ENCODE results near the gene ZKSCAN5.
"Not testable (repeated sequence)": the region's sequence is repeated elsewhere in the genome, so short reads cannot be mapped to it uniquely, and the experiment has no call there.

Gene ZKSCAN5

GRCh38 chr7:99554939-99555338 lies 50.5 kb downstream of the ZKSCAN5 start:
- peaks cover 31% of the 10 kb centered on the region for H3K36me3 Mint-ChIP-seq (ENCODE audit: low read depth)
- H3K9me3 Mint-ChIP-seq, result no peaks in the 10 kb centered on the region
- no peaks in the 10 kb centered on the region for H3K27me3 Mint-ChIP-seq
- no peak overlapping the region for H3K4me3 Mint-ChIP-seq
- H3K27ac Mint-ChIP-seq, result peak overlapping the region; percentile 34
- H3K4me1 Mint-ChIP-seq (ENCODE audit: low read depth), result peaks cover 35% of the 10 kb centered on the region

DNA sequence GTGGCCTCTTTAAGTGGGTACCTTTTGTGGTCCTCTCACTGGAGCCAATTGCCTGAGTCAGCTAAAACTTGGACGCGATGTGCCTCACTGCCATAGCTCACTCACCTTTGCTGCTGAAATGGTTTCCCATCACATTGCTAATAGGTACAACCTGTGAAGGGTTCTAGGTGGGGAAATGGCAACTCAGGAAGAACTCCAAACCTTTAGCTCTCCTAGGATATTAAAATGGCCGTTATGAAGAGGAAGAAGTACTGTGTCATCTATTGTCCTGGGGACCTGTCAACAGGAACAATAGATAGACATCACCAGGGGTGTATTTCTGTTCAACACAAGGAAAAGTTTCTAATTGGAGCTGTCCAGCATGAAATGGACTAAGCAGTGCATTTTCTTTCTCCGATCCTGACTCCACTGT lies 52.7 kb downstream of the ZKSCAN5 start:
- Mint-ChIP-seq H3K27me3 (no peaks in the 10 kb centered on the region), H3K27ac (peak overlapping the region; percentile 97), H3K9me3 (no peaks in the 10 kb centered on the region), H3K36me3 (ENCODE audit: low read depth) (peaks cover 54% of the 10 kb centered on the region), H3K4me3 (peak overlapping the region; percentile 92), H3K4me1 (ENCODE audit: low read depth) (peaks cover 43% of the 10 kb centered on the region)

- Mint-ChIP-seq H3K4me1 (ENCODE audit: low read depth) (peaks cover 45% of the 10 kb centered on the region), H3K27me3 (no peaks in the 10 kb centered on the region), H3K27ac (peak overlapping the region; percentile 97), H3K4me3 (peak overlapping the region; percentile 92), H3K9me3 (no peaks in the 10 kb centered on the region), H3K36me3 (ENCODE audit: low read depth) (peaks cover 61% of the 10 kb centered on the region)
Observed at GRCh38 chr7:99557940-99558305, 53.5 kb downstream of the ZKSCAN5 start.

DNA sequence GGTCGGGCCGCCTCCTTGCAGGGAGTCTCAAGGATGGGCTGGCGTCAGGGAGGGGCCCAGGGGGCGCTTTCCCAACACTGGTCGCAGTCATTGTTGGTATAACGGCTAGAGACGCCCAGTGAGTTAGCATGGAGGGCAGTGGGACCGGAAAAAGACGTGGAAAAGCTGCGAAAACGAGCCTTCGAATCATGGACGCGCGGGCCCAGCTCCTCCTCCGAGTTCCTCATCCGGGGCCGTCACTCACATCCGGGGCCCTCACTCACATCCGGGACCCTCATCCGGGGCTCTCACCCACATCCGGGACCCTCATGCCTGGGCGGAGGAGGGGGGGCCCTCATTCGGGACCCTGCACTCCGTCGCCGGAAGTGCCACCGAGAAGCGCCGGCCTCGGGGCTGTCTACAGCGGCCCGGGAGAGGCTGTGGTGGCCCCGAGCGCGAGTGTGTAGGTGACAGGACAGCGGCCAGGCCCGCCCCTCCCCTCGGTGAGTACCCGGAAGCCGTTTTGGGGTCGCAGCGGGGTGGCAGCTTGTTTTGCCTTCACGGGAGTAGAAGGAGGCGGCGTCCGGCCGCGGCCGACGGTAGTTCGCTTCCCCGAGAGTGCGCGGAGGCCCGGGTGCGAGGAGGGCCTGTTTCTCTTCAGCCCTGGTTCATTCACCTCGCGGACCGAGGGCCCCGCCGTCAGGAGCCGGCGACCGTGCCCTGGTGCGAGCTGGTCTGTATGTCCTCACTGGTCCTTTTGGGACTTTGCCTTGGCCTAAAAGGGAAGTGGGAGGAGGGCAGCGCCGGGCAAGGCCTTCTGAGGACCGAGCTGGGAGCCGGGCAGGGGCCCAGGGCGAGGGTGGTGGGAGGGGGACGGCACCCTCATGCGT lies 54.1 kb downstream of the ZKSCAN5 start, which contains the start of gene ZNF655:
ZNF655 (plus strand) TSS at position 337 of the 869 bp plus-strand sequence. CDS start 1,918 bp downstream, outside the sequence.
- peaks cover 46% of the 10 kb centered on the region for H3K4me1 Mint-ChIP-seq (ENCODE audit: low read depth)
- H3K4me3 Mint-ChIP-seq, result peak within 1 kb of the TSS; percentile 92
- H3K27me3 Mint-ChIP-seq, result no peaks in the 10 kb centered on the region
- H3K27ac Mint-ChIP-seq, result peak within 1 kb of the TSS; percentile 97
- H3K36me3 Mint-ChIP-seq (ENCODE audit: low read depth), result peaks cover 58% of the 10 kb centered on the region
- H3K9me3 Mint-ChIP-seq, result no peaks in the 10 kb centered on the region

GRCh38 chr7:99559175-99559915 lies 54.9 kb downstream of the ZKSCAN5 start:
- peaks cover 59% of the 10 kb centered on the region for H3K36me3 Mint-ChIP-seq (ENCODE audit: low read depth)
- peak overlapping the region; percentile 97 for H3K27ac Mint-ChIP-seq
- peak overlapping the region; percentile 92 for H3K4me3 Mint-ChIP-seq
- no peaks in the 10 kb centered on the region for H3K9me3 Mint-ChIP-seq
- H3K4me1 Mint-ChIP-seq (ENCODE audit: low read depth), result peaks cover 54% of the 10 kb centered on the region
- no peaks in the 10 kb centered on the region for H3K27me3 Mint-ChIP-seq

DNA sequence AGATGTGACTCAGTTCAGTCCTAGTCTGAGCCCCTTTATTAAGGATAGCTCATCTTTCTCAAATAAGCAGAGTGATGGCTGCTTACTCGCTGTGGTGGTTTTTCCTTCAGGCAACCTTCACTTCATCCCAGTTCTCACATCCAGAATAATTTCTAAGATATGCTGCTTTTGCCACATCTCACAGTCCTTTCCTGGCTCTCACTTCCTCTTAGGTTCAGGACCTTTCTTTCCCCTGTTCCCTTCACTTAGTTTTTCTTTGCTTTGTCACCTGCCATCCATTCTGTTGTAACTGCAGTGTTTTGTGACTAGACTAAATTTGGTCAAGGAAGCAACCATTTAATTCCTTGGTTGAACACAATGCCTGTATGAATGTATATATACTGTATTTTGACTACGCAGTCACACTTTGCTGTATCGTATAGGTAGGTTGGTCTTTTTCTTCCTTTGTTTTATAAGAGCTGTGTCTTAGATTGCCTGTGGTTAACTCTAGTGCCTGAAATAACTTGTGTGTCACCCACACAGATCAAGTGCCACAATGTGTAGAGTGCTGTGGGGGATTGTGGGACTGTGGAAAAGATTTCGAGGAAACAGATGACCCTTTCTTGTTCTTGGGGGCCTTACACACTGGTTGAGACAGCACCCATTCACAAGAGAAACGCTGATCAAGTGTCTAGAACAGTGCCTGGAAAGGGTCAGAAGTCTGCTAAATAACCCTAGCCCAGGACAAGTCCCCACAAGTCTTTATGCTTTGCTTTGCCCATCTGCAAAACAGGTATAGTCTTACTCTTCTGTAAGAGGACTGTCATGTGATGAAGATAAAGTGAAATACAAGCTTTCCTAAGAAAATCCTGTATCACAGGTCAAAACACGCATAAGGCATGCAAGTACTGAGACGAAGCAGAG lies 56.6 kb downstream of the ZKSCAN5 start:
- peak overlapping the region; percentile 92 for H3K4me3 Mint-ChIP-seq
- H3K4me1 Mint-ChIP-seq (ENCODE audit: low read depth), result peaks cover 61% of the 10 kb centered on the region
- H3K36me3 Mint-ChIP-seq (ENCODE audit: low read depth), result peaks cover 64% of the 10 kb centered on the region
- H3K9me3 Mint-ChIP-seq, result no peaks in the 10 kb centered on the region
- H3K27ac Mint-ChIP-seq, result peak overlapping the region; percentile 89
- H3K27me3 Mint-ChIP-seq, result no peaks in the 10 kb centered on the region

DNA sequence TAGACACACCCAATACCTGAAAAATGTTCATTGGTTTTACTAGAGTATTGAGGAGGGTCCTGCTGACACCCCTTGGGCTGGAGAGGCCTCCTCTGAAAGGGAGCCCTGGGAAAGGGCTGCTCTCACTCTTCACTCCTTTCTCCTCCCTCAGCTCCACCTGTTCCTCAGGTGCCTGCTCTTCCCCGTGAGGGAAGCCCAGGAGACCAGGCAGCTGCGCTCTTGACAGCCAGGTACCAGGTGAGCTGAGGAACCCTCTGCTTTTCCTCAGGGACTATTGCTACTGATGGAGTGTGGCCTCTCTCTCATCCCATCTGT lies 57.2 kb downstream of the ZKSCAN5 start:
- Mint-ChIP-seq H3K4me3 (no peak overlapping the region), H3K9me3 (no peaks in the 10 kb centered on the region), H3K4me1 (ENCODE audit: low read depth) (peaks cover 58% of the 10 kb centered on the region), H3K27me3 (no peaks in the 10 kb centered on the region), H3K27ac (peak overlapping the region; percentile 83), H3K36me3 (ENCODE audit: low read depth) (peaks cover 62% of the 10 kb centered on the region)

DNA sequence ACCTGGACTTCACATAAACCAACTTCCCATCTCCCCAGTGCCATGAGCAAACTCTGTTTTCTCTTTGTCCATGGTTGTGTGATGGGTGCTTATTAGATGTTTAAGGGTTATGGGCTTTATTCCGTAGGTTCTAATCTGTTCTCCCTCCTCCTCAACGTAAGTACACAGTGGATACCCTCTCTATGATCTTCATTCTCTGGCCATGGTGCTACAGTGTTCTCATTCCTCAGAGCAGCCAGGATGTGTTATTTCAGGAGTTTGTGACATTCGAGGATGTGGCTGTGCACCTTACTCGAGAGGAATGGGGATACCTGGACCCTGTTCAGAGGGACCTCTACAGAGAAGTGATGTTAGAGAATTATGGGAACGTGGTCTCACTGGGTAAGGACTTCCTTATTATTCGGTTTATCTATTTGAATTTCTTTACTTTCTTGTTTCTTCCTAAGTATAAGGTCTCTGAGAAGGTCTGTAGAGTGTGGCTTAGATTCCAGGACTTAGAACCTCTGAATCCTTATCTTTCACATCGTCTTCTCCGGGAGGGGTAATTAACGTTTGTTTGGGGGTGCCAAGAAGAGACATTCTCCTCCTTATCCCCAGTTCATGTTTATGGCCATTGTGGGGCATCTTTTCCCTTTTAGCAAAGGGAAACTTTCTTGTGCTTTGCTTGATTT lies 57.8 kb downstream of the ZKSCAN5 start:
- H3K4me1 Mint-ChIP-seq (ENCODE audit: low read depth), result peaks cover 53% of the 10 kb centered on the region
- no peaks in the 10 kb centered on the region for H3K27me3 Mint-ChIP-seq
- no peaks in the 10 kb centered on the region for H3K9me3 Mint-ChIP-seq
- peak overlapping the region; percentile 26 for H3K4me3 Mint-ChIP-seq
- H3K36me3 Mint-ChIP-seq (ENCODE audit: low read depth), result peaks cover 60% of the 10 kb centered on the region
- peak overlapping the region; percentile 83 for H3K27ac Mint-ChIP-seq

DNA sequence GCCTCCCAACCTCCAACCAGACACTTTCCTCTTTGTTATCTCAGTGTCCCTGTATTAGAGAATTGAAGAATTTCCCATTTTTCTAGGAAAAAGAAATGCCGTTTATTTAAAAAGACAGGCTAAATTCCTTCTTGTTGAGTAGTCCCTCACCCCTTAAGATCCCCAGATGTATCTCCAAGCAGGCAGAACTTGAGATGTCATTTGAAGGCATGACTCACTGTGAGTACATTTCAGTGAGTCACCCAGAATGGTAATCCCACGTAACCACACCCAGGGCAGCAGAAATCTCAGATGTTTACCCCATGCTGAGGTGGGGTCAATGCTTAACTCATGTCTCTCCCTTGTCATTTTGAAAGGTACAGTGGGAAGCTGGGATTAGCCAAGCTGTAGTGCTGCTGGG lies 58.4 kb downstream of the ZKSCAN5 start:
- Mint-ChIP-seq H3K36me3 (ENCODE audit: low read depth) (peaks cover 57% of the 10 kb centered on the region), H3K4me3 (peak overlapping the region; percentile 26), H3K4me1 (ENCODE audit: low read depth) (peaks cover 49% of the 10 kb centered on the region), H3K27me3 (no peaks in the 10 kb centered on the region), H3K9me3 (no peaks in the 10 kb centered on the region), H3K27ac (peak overlapping the region; percentile 83)

- H3K27me3 Mint-ChIP-seq, result no peaks in the 10 kb centered on the region
- no peak overlapping the region for H3K4me3 Mint-ChIP-seq
- H3K36me3 Mint-ChIP-seq (ENCODE audit: low read depth), result peaks cover 58% of the 10 kb centered on the region
Observed at GRCh38 chr7:99563650-99564049, 59.2 kb downstream of the ZKSCAN5 start.

DNA sequence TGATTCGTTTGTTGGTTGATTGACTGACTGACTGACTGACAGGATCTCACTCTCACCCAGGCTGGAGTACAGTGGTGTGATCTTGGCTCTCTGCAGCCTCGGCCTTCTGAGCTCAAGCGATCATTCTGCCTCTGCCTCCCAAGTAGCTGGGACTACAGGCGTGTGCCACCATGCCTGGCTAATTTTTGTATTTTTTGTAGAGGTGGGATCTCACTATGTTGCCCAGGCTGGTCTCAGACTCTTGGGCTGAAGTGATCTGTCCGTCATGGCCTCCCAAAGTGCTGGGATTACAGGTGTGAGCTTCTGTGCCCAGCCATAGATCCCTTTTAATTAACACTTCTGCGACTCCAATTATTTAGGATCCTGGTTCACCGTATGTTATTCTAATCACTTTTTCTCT lies 64.3 kb downstream of the ZKSCAN5 start:
- not testable (repeated sequence) for H3K27me3 Mint-ChIP-seq, H3K27ac Mint-ChIP-seq, H3K9me3 Mint-ChIP-seq, H3K4me3 Mint-ChIP-seq
- Mint-ChIP-seq H3K36me3 (ENCODE audit: low read depth) (peaks cover 66% of the 10 kb centered on the region), H3K4me1 (ENCODE audit: low read depth) (peaks cover 14% of the 10 kb centered on the region)

More at GRCh38 chr7:99563650-99564049, 59.2 kb downstream of the ZKSCAN5 start:
- Mint-ChIP-seq H3K27ac (peak overlapping the region; percentile 79), H3K4me1 (ENCODE audit: low read depth) (peaks cover 49% of the 10 kb centered on the region), H3K9me3 (no peaks in the 10 kb centered on the region)

GRCh38 chr7:99571768-99572167 lies 67.3 kb downstream of the ZKSCAN5 start:
- no peak overlapping the region for H3K27ac Mint-ChIP-seq

DNA sequence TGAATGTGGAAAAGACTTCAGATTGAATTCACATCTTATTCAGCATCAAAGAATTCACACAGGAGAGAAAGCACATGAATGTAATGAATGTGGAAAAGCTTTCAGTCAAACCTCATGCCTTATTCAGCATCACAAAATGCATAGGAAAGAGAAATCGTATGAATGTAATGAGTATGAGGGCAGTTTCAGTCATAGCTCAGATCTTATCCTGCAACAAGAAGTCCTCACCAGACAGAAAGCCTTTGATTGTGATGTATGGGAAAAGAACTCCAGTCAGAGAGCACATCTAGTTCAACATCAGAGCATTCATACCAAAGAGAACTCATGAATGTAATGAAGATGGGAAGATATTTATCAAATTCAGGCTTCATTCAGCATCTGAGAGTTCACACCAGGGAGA lies 68.8 kb downstream of the ZKSCAN5 start:
- no peaks in the 10 kb centered on the region for H3K9me3 Mint-ChIP-seq
- peaks cover 48% of the 10 kb centered on the region for H3K36me3 Mint-ChIP-seq (ENCODE audit: low read depth)
- H3K27ac Mint-ChIP-seq, result no peak overlapping the region
- H3K4me3 Mint-ChIP-seq, result no peak overlapping the region
- no peaks in the 10 kb centered on the region for H3K27me3 Mint-ChIP-seq
- H3K4me1 Mint-ChIP-seq (ENCODE audit: low read depth), result no peaks in the 10 kb centered on the region

More at GRCh38 chr7:99571768-99572167, 67.3 kb downstream of the ZKSCAN5 start:
- no peak overlapping the region for H3K4me3 Mint-ChIP-seq
- H3K36me3 Mint-ChIP-seq (ENCODE audit: low read depth), result peaks cover 48% of the 10 kb centered on the region
- no peaks in the 10 kb centered on the region for H3K9me3 Mint-ChIP-seq
- H3K4me1 Mint-ChIP-seq (ENCODE audit: low read depth), result no peaks in the 10 kb centered on the region
- no peaks in the 10 kb centered on the region for H3K27me3 Mint-ChIP-seq

- Mint-ChIP-seq H3K27ac (no peak overlapping the region), H3K4me3 (no peak overlapping the region), H3K27me3 (no peaks in the 10 kb centered on the region), H3K9me3 (no peaks in the 10 kb centered on the region), H3K36me3 (ENCODE audit: low read depth) (peaks cover 29% of the 10 kb centered on the region), H3K4me1 (ENCODE audit: low read depth) (peaks cover 16% of the 10 kb centered on the region)
Observed at GRCh38 chr7:99576251-99576650, 71.8 kb downstream of the ZKSCAN5 start.
